HepG2 (cell line): ENCODE measurements around the gene RAB3A. TPM values are rescaled to one million over a fixed set of nuclear protein-coding genes. Genes with fewer than 3 reads are reported as not detected.

ENCODE experiments used
- AHDC1 ChIP-seq: sonication (generic); formaldehyde crosslinking; IDR thresholded peaks from 2 replicates; pipeline ENCODE4 v1.5.1; 2020; ENCODE audit warnings: mild to moderate bottlenecking, missing genetic modification reagents, borderline replicate concordance
- ATF1 ChIP-seq: IDR thresholded peaks from 2 replicates; pipeline ENCODE4 v1.6.1; 2016; ENCODE audit warnings: mild to moderate bottlenecking, control low read depth
- ATF7 ChIP-seq, 2 experiments: fragments of 450-650 bp in 1 of 2; sonication (generic) in 1 of 2; formaldehyde crosslinking in 1 of 2; IDR thresholded peaks; 2 replicates each; pipeline versions ENCODE4 v1.4.0 to v1.6.1; 2016 to 2020; ENCODE audit warnings: antibody characterized with exemption in 1 of 2, mild to moderate bottlenecking in 1 of 2, missing genetic modification reagents in 1 of 2
- BCL3 ChIP-seq: sonication (generic); formaldehyde crosslinking; IDR thresholded peaks from 2 replicates; pipeline ENCODE4 v1.5.1; 2020; ENCODE audit warnings: mild to moderate bottlenecking, missing genetic modification reagents, moderate library complexity
- CC2D1A ChIP-seq: sonication (generic); formaldehyde crosslinking; IDR thresholded peaks from 2 replicates; pipeline ENCODE4 v1.8.1; 2023; ENCODE audit warnings: mild to moderate bottlenecking, missing genetic modification reagents
- CTCF ChIP-seq: sonication (generic); formaldehyde crosslinking; IDR thresholded peaks from 2 replicates; pipeline ENCODE4 v1.5.0; 2020; ENCODE audit warnings: mild to moderate bottlenecking, missing genetic modification reagents, moderate library complexity
- DNMT1 ChIP-seq: sonication (generic); formaldehyde crosslinking; IDR thresholded peaks from 2 replicates; pipeline ENCODE4 v1.5.1; 2020; ENCODE audit warnings: mild to moderate bottlenecking, missing genetic modification reagents
- HDAC2 ChIP-seq: sonication (generic); formaldehyde crosslinking; IDR thresholded peaks from 2 replicates; pipeline ENCODE4 v1.4.0; 2020; ENCODE audit warnings: missing genetic modification reagents
- JUND ChIP-seq: sonication (generic); formaldehyde crosslinking; IDR thresholded peaks from 2 replicates; pipeline ENCODE4 v1.8.0; 2022; ENCODE audit warnings: mild to moderate bottlenecking, missing genetic modification reagents
- MED13 ChIP-seq: sonication (generic); formaldehyde crosslinking; IDR thresholded peaks from 2 replicates; pipeline ENCODE4 v1.5.0; 2020; ENCODE audit warnings: missing genetic modification reagents
- MIER2 ChIP-seq: IDR thresholded peaks from 2 replicates; pipeline ENCODE4 v1.6.1; 2016; ENCODE audit warnings: missing biosample characterization, missing genetic modification reagents
- RELA ChIP-seq: sonication (generic); formaldehyde crosslinking; IDR thresholded peaks from 2 replicates; pipeline ENCODE4 v1.4.0; 2020; ENCODE audit warnings: missing genetic modification reagents
- SNAPC4 ChIP-seq: sonication (generic); formaldehyde crosslinking; IDR thresholded peaks from 2 replicates; pipeline ENCODE4 v1.4.0; 2020; ENCODE audit warnings: mild to moderate bottlenecking, missing genetic modification reagents
- ZNF766 ChIP-seq: sonication (generic); formaldehyde crosslinking; IDR thresholded peaks from 2 replicates; pipeline ENCODE4 v1.5.0; 2020; ENCODE audit warnings: missing genetic modification reagents, borderline replicate concordance
- polyA plus RNA-seq, 8 experiments: library from polyadenylated mRNA; depleted of rRNA in 3 of 8; stranded (reverse) in 7 of 8; unstranded in 1 of 8; fragments of >200 nt; fragmentation: Illumina TruSeq in 4 of 8; extraction: Trizol in 4 of 8; gene quantifications; 2 replicates each; pipeline versions ENCODE4 v1.2.1 to v1.2.3, GENCODE V29; 2011 to 2016; ENCODE audit warnings: low read depth in 4 of 8, missing spikeins in 1 of 8, mixed read lengths in 1 of 8; ENCODE audit not compliant: insufficient read depth in 1 of 8
- total RNA-seq, 5 experiments: library from RNA; depleted of rRNA; stranded (reverse); fragments of >200 nt; fragmentation: Illumina TruSeq; extraction: Trizol; gene quantifications; 2 replicates each; pipeline ENCODE4 v1.2.3, GENCODE V29; 2016; ENCODE audit warnings: low read depth in 1 of 5

The RAB3A gene
- total and polyA plus RNA-seq, 2 of the 13 experiments (the other 11 are each of a cell fraction or from before 2014, with no cell fraction given): 0.58 to 0.98 TPM

- TF ChIP-seq SNAPC4 (CRISPR knock-in tag) (peak; percentile 95), AHDC1 (CRISPR knock-in tag) (peak; percentile 37; the same call in 1 of the 2 replicates), ZNF766 (CRISPR knock-in tag) (no peak), MIER2 (CRISPR knock-in tag) (no peak), HDAC2 (CRISPR knock-in tag) (no peak), CTCF (peak; percentile 36), ATF7 (IDR thresholded peaks at IDR 0.05) (peak; percentile 15; the same call in 1 of the 2 replicates), ATF7 (CRISPR knock-in tag; IDR thresholded peaks at IDR 0.05) (0 out of 2 replicates have a peak, but pooled peaks have one; percentile 9), JUND (CRISPR knock-in tag) (no peak), MED13 (CRISPR knock-in tag) (no peak), CC2D1A (CRISPR knock-in tag) (no peak), BCL3 (CRISPR knock-in tag) (no peak), ATF1 (CRISPR knock-in tag) (peak; percentile 70), DNMT1 (CRISPR knock-in tag) (no peak), RELA (CRISPR knock-in tag) (no peak)
These were observed at the start of gene RAB3A (continued) for GRCh38 chr19:18203863-18204393.
